ENCODE measurements around the gene FARS2.

Gene FARS2

DNA sequence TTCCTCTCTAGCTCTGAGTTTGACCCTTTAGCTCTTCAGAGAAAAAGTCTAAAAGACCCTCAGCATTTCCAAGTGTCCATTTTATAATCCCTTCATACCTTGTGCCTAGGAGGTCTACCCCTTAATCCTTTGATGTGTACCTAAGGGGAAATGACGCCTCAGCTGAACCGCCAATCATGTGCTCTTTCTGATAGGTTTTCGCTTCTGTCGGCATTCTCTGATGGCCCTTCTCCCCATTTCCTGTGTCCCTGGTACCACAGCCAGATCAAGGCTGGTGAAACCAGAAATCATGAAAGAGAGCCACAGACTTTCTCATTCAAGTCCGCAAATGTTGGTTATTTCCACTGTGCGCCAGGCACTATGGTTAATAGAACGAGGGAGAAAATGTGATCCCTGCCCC, 333.9 kb downstream of the FARS2 start:
- Histone ChIP-seq H3K9me3 (ENCODE audit: insufficient read depth, low read length, severe bottlenecking) (no peaks in the 10 kb centered on the region), H3K4me1 (ENCODE audit: insufficient read depth, low read length) (no peaks in the 10 kb centered on the region), H3K79me2 (ENCODE audit: insufficient read depth, low read length) (no peaks in the 10 kb centered on the region), H3K36me3 (ENCODE audit: insufficient read depth, low read length) (no peaks in the 10 kb centered on the region), H4K20me1 (ENCODE audit: insufficient read depth, low read length) (no peaks in the 10 kb centered on the region; the same call in 1 of the 2 replicates), H3K9ac (ENCODE audit: low read depth, low read length) (no peak overlapping the region), H3K4me2 (ENCODE audit: insufficient read depth, low read length) (no peak overlapping the region), H3K27ac (ENCODE audit: low read length) (no peak overlapping the region), H2AFZ (ENCODE audit: low read depth, low read length) (no peak overlapping the region), H3K27me3 (ENCODE audit: insufficient read depth, low read length, poor library complexity) (no peaks in the 10 kb centered on the region), H3K4me3 (ENCODE audit: low read depth in 1 of 2, low read length in 2 of 2) (no peak overlapping the region)
- DNase-seq = no peak
- TF ChIP-seq EZH2 (IDR thresholded peaks at IDR 0.05; ENCODE audit: borderline replicate concordance, low read depth, low read length, severe bottlenecking) = no peak
- TF ChIP-seq, protein P1, sequence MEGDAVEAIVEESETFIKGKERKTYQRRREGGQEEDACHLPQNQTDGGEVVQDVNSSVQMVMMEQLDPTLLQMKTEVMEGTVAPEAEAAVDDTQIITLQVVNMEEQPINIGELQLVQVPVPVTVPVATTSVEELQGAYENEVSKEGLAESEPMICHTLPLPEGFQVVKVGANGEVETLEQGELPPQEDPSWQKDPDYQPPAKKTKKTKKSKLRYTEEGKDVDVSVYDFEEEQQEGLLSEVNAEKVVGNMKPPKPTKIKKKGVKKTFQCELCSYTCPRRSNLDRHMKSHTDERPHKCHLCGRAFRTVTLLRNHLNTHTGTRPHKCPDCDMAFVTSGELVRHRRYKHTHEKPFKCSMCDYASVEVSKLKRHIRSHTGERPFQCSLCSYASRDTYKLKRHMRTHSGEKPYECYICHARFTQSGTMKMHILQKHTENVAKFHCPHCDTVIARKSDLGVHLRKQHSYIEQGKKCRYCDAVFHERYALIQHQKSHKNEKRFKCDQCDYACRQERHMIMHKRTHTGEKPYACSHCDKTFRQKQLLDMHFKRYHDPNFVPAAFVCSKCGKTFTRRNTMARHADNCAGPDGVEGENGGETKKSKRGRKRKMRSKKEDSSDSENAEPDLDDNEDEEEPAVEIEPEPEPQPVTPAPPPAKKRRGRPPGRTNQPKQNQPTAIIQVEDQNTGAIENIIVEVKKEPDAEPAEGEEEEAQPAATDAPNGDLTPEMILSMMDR (IDR thresholded peaks at IDR 0.05; ENCODE audit: borderline replicate concordance, extremely low read depth, low read length, poor library complexity, severe bottlenecking) = no peak
- ATAC-seq (ENCODE audit: insufficient read depth, low read depth) = no peak

DNA sequence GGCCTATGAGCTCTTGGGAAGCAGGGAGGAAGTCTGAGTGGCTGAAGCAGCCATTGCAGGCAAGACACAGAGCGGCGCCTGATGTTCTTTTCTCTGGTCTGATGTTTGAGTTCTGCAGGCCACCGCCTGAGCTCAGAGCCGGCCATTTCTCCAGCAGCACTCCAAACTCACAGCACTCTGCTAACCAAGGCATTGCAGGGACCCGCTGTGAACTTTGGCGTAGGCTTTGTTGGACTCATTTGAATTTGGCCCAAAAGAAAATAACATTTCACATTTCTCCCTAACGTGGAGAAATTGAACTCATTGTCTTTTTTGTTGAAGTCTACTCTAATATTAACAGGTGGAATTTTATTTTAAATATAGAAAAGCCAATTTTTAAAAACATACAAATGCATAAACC, 336.1 kb downstream of the FARS2 start:
- Histone ChIP-seq H3K79me2 (ENCODE audit: insufficient read depth, low read length) (no peaks in the 10 kb centered on the region), H3K4me1 (ENCODE audit: insufficient read depth, low read length) (no peaks in the 10 kb centered on the region), H3K9me3 (ENCODE audit: insufficient read depth, low read length, severe bottlenecking) (no peaks in the 10 kb centered on the region), H3K36me3 (ENCODE audit: insufficient read depth, low read length) (no peaks in the 10 kb centered on the region), H3K27me3 (ENCODE audit: insufficient read depth, low read length, poor library complexity) (no peaks in the 10 kb centered on the region), H3K4me3 (ENCODE audit: low read depth in 1 of 2, low read length in 2 of 2) (no peak overlapping the region), H3K27ac (ENCODE audit: low read length) (no peak overlapping the region), H3K4me2 (ENCODE audit: insufficient read depth, low read length) (no peak overlapping the region), H4K20me1 (ENCODE audit: insufficient read depth, low read length) (no peaks in the 10 kb centered on the region), H2AFZ (ENCODE audit: low read depth, low read length) (no peak overlapping the region), H3K9ac (ENCODE audit: low read depth, low read length) (no peak overlapping the region)
- no peak for ATAC-seq (ENCODE audit: insufficient read depth, low read depth)
- no peak for TF ChIP-seq EZH2 (IDR thresholded peaks at IDR 0.05; ENCODE audit: borderline replicate concordance, low read depth, low read length, severe bottlenecking)
- TF ChIP-seq, protein P1 (IDR thresholded peaks at IDR 0.05; ENCODE audit: borderline replicate concordance, extremely low read depth, low read length, poor library complexity, severe bottlenecking) = no peak
- DNase-seq = no peak

DNA sequence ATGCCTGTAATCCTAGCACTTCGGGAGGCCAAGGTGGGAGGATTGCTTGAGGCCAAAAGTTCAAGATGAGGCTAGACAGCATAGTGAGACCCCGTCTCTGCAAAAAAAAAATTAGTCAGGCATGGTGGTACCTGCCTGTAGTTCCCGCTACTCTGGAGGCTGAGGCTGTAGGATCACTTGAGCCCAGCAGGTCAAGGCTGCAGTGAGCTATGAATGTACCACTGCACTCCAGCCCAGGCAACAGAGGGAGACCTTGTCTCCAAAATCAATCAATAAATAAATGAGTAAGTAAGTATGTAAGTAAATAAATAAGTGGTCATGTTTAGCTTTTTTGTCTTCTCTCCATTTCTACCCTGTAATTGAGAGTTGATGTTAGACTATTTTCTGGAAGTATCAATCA, 336.8 kb downstream of the FARS2 start:
- Histone ChIP-seq H3K36me3 (ENCODE audit: insufficient read depth, low read length) (no peaks in the 10 kb centered on the region), H4K20me1 (ENCODE audit: insufficient read depth, low read length) (no peaks in the 10 kb centered on the region), H3K9me3 (ENCODE audit: insufficient read depth, low read length, severe bottlenecking) (no peaks in the 10 kb centered on the region), H3K79me2 (ENCODE audit: insufficient read depth, low read length) (no peaks in the 10 kb centered on the region), H3K27me3 (ENCODE audit: insufficient read depth, low read length, poor library complexity) (no peaks in the 10 kb centered on the region), H2AFZ (ENCODE audit: low read depth, low read length) (no peak overlapping the region), H3K4me1 (ENCODE audit: insufficient read depth, low read length) (no peaks in the 10 kb centered on the region), H3K4me2 (ENCODE audit: insufficient read depth, low read length) (no peak overlapping the region), H3K27ac (ENCODE audit: low read length) (no peak overlapping the region), H3K4me3 (ENCODE audit: low read depth in 1 of 2, low read length in 2 of 2) (no peak overlapping the region), H3K9ac (ENCODE audit: low read depth, low read length) (no peak overlapping the region)
- no peak for DNase-seq
- TF ChIP-seq, protein P1 (IDR thresholded peaks at IDR 0.05; ENCODE audit: borderline replicate concordance, extremely low read depth, low read length, poor library complexity, severe bottlenecking) = no peak
- no peak for TF ChIP-seq EZH2 (IDR thresholded peaks at IDR 0.05; ENCODE audit: borderline replicate concordance, low read depth, low read length, severe bottlenecking)
- no peak for ATAC-seq (ENCODE audit: insufficient read depth, low read depth)

DNA sequence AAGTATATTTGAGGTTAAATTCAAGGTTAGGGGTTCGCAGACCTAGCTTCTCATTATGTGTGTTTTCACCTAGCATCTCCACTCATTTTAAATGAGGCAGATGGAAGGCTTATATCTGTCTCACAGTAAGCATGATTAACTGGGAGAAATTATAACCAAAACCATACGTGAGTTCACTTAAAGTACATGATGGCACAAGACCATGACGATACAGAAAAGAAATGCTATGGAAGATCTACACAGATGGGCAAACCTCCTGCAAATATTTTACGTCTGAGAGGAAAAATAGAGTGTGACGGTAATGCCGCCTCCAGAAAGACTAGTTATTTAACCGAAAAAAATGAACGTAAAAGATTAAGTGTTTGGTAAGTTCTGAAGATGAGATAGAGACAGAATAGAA, 337.8 kb downstream of the FARS2 start:
- H3K36me3 ChIP-seq (ENCODE audit: insufficient read depth, low read length) = no peaks in the 10 kb centered on the region
- H3K9ac ChIP-seq (ENCODE audit: low read depth, low read length) = no peak overlapping the region
- H3K4me3 ChIP-seq (ENCODE audit: low read depth in 1 of 2, low read length in 2 of 2) = no peak overlapping the region
- H3K9me3 ChIP-seq (ENCODE audit: insufficient read depth, low read length, severe bottlenecking) = no peaks in the 10 kb centered on the region
- H3K79me2 ChIP-seq (ENCODE audit: insufficient read depth, low read length) = no peaks in the 10 kb centered on the region
- H2AFZ ChIP-seq (ENCODE audit: low read depth, low read length) = no peak overlapping the region
- no peak overlapping the region for H3K27ac ChIP-seq (ENCODE audit: low read length)
- H3K27me3 ChIP-seq (ENCODE audit: insufficient read depth, low read length, poor library complexity) = no peaks in the 10 kb centered on the region
- ATAC-seq (ENCODE audit: insufficient read depth, low read depth) = no peak
- H3K4me1 ChIP-seq (ENCODE audit: insufficient read depth, low read length) = no peaks in the 10 kb centered on the region
- no peak overlapping the region for H3K4me2 ChIP-seq (ENCODE audit: insufficient read depth, low read length)
- TF ChIP-seq, protein P1 (IDR thresholded peaks at IDR 0.05; ENCODE audit: borderline replicate concordance, extremely low read depth, low read length, poor library complexity, severe bottlenecking) = no peak
- TF ChIP-seq EZH2 (IDR thresholded peaks at IDR 0.05; ENCODE audit: borderline replicate concordance, low read depth, low read length, severe bottlenecking) = no peak
- DNase-seq = no peak
- H4K20me1 ChIP-seq (ENCODE audit: insufficient read depth, low read length) = no peaks in the 10 kb centered on the region
